ENCODE results near the gene SPOCK3.
"Not testable (repeated sequence)": the region's sequence is repeated elsewhere in the genome, so short reads cannot be mapped to it uniquely, and the experiment has no call there.

SPOCK3 gene

GRCh38 chr4:166924424-166924823 is 309.9 kb downstream of the SPOCK3 start:
- DNase-seq, result no peak

GRCh38 chr4:166913926-166914325 is 320.4 kb downstream of the SPOCK3 start:
- DNase-seq, result no peak

GRCh38 chr4:166903408-166903807 is 330.9 kb downstream of the SPOCK3 start:
- DNase-seq, result no peak

GRCh38 chr4:166902941-166903340 is 331.4 kb downstream of the SPOCK3 start:
- no peak for DNase-seq

- no peak for DNase-seq
Measured at GRCh38 chr4:166896254-166896653, 338.0 kb downstream of the SPOCK3 start.

- no peak for DNase-seq
Measured at GRCh38 chr4:166895771-166896170, 338.5 kb downstream of the SPOCK3 start.

- no peak for DNase-seq
Measured at GRCh38 chr4:166887457-166887856, 346.8 kb downstream of the SPOCK3 start.

GRCh38 chr4:166886718-166887117 is 347.6 kb downstream of the SPOCK3 start:
- DNase-seq, result no peak

- no peak for DNase-seq
Measured at GRCh38 chr4:166882221-166882620, 352.1 kb downstream of the SPOCK3 start.

- no peak for DNase-seq
Measured at GRCh38 chr4:166875821-166876220, 358.5 kb downstream of the SPOCK3 start.

GRCh38 chr4:166862032-166862431 is 372.3 kb downstream of the SPOCK3 start:
- DNase-seq, result no peak

- DNase-seq, result not testable (repeated sequence)
Measured at GRCh38 chr4:166850398-166850797, 383.9 kb downstream of the SPOCK3 start.

- no peak for DNase-seq
Measured at GRCh38 chr4:166846939-166847338, 387.4 kb downstream of the SPOCK3 start.

- DNase-seq, result no peak
Measured at GRCh38 chr4:166842795-166843261, 391.5 kb downstream of the SPOCK3 start.

- no peak for DNase-seq
Measured at GRCh38 chr4:166839615-166840251, 394.6 kb downstream of the SPOCK3 start.

GRCh38 chr4:166838975-166839614 is 395.2 kb downstream of the SPOCK3 start:
- no peak for DNase-seq

GRCh38 chr4:166836865-166837264 is 397.4 kb downstream of the SPOCK3 start:
- no peak for DNase-seq

- DNase-seq, result no peak
Measured at GRCh38 chr4:166827629-166828028, 406.7 kb downstream of the SPOCK3 start.

- no peak for DNase-seq
Measured at GRCh38 chr4:166827167-166827566, 407.1 kb downstream of the SPOCK3 start.

GRCh38 chr4:166823848-166824247 is 410.4 kb downstream of the SPOCK3 start:
- DNase-seq, result no peak

- DNase-seq, result no peak
Measured at GRCh38 chr4:166823126-166823525, 411.2 kb downstream of the SPOCK3 start.

GRCh38 chr4:166822386-166822785 is 411.9 kb downstream of the SPOCK3 start:
- no peak for DNase-seq

GRCh38 chr4:166816890-166817289 is 417.4 kb downstream of the SPOCK3 start:
- DNase-seq, result no peak

GRCh38 chr4:166808380-166808779 is 425.9 kb downstream of the SPOCK3 start:
- no peak for DNase-seq

- DNase-seq, result no peak
Measured at GRCh38 chr4:166802346-166802745, 431.9 kb downstream of the SPOCK3 start.
